Measurements from ENCODE around the gene HMG20B.
"Not testable (repeated sequence)": the region's sequence is repeated elsewhere in the genome, so short reads cannot be mapped to it uniquely, and the experiment has no call there.

The HMG20B gene

GRCh38 chr19:3556978-3557460 is 15.7 kb upstream of the HMG20B start:
- peak overlapping the region; percentile 74 for H3K4me3 ChIP-seq (ENCODE audit: low read length)
- TF ChIP-seq CTCF (conservative IDR thresholded peaks at IDR 0.05; ENCODE audit: low read depth, low read length), result no peak
- no peak for DNase-seq (ENCODE audit: low read depth)

GRCh38 chr19:3557461-3558248 is 15.1 kb upstream of the HMG20B start, which contains the start of gene MFSD12:
Gene MFSD12, minus strand, starts transcription at chr19:3557586. Its CDS starts 183 bp downstream, at chr19:3557403.
- no peak for TF ChIP-seq CTCF (conservative IDR thresholded peaks at IDR 0.05; ENCODE audit: low read depth, low read length)
- peak; percentile 83 for DNase-seq (ENCODE audit: low read depth)
- H3K4me3 ChIP-seq (ENCODE audit: low read length), result peak within 1 kb of the TSS; percentile 74

- DNase-seq (ENCODE audit: low read depth), result no peak
- TF ChIP-seq CTCF (conservative IDR thresholded peaks at IDR 0.05; ENCODE audit: low read depth, low read length), result no peak
- H3K4me3 ChIP-seq (ENCODE audit: low read length), result no peak overlapping the region
These were observed 8.8 kb upstream of the HMG20B start for GRCh38 chr19:3563709-3564524.

- TF ChIP-seq CTCF (conservative IDR thresholded peaks at IDR 0.05; ENCODE audit: low read depth, low read length), result no peak
- no peak for DNase-seq (ENCODE audit: low read depth)
- no peak overlapping the region for H3K4me3 ChIP-seq (ENCODE audit: low read length)
These were observed 7.6 kb upstream of the HMG20B start for GRCh38 chr19:3565139-3565538.

GRCh38 chr19:3570042-3570441 is 2.7 kb upstream of the HMG20B start:
- DNase-seq (ENCODE audit: low read depth); H3K4me3 ChIP-seq (ENCODE audit: low read length): not testable (repeated sequence)

- DNase-seq (ENCODE audit: low read depth), result no peak
- no peak overlapping the region for H3K4me3 ChIP-seq (ENCODE audit: low read length)
- TF ChIP-seq CTCF (conservative IDR thresholded peaks at IDR 0.05; ENCODE audit: low read depth, low read length), result no peak
These were observed 2.1 kb upstream of the HMG20B start for GRCh38 chr19:3570606-3571011.

- peak overlapping the region; percentile 67 for H3K4me3 ChIP-seq (ENCODE audit: low read length)
- no peak for TF ChIP-seq CTCF (conservative IDR thresholded peaks at IDR 0.05; ENCODE audit: low read depth, low read length)
These were observed 451 bp upstream of the HMG20B start for GRCh38 chr19:3572132-3572854.

More at GRCh38 chr19:3572132-3572854, 451 bp upstream of the HMG20B start:
- peak; percentile 99 for DNase-seq (ENCODE audit: low read depth)
